OCI-LY7 (cell line): Measurements from ENCODE around the gene SHISA5. TPM values are rescaled to one million over a fixed set of nuclear protein-coding genes. Genes with fewer than 3 reads are reported as not detected.

ENCODE experiments used
- BruUV-seq: library from RNA; stranded (reverse); fragments of 400-500 nt; replicated peaks from 2 replicates; lab custom pipeline; 2021; lab: Mats Ljungman, UMichigan
- CTCF ChIA-PET: fragments of 300-600 bp; sonication (Branson Sonifier 250); formaldehyde crosslinking; loops from one replicate; lab custom pipeline; 2022; ENCODE audit warnings: antibody characterized with exemption; ENCODE audit not compliant: unreplicated experiment; lab: Charles Lee
- POLR2A ChIA-PET: fragments of 300-600 bp; sonication (Branson Sonifier 250); formaldehyde crosslinking; loops from one replicate; lab custom pipeline; 2022; ENCODE audit warnings: antibody characterized with exemption; lab: Charles Lee
- DNase-seq: peaks from one replicate; pipeline ENCODE4 v3.0.0-alpha.2; 2015; ENCODE audit warnings: low spot score
- H2AFZ ChIP-seq: fragments of 200-600 bp; sonication (generic), shearing (Covaris generic); 2 replicates; pipeline ENCODE4 v1.6.1; 2014; ENCODE audit warnings: mild to moderate bottlenecking, antibody characterized with exemption, low read length, moderate library complexity
- H3K27ac ChIP-seq: fragments of 200-600 bp; sonication (generic); 2 replicates; pipeline ENCODE4 v1.5.1; 2014; ENCODE audit warnings: mixed run types, low read depth, mild to moderate bottlenecking, moderate library complexity, low read length, inconsistent platforms; ENCODE audit not compliant: poor library complexity, severe bottlenecking
- H3K36me3 ChIP-seq: fragments of 200-600 bp; sonication (generic); 2 replicates; pipeline ENCODE4 v1.6.1; 2014; ENCODE audit warnings: mild to moderate bottlenecking, antibody characterized with exemption, low read length, moderate library complexity, mixed read lengths; ENCODE audit not compliant: insufficient read depth
- H3K4me1 ChIP-seq: fragments of 200-600 bp; sonication (generic); 2 replicates; pipeline ENCODE4 v1.5.1; 2014; ENCODE audit warnings: mild to moderate bottlenecking, low read length; ENCODE audit not compliant: insufficient read depth, poor library complexity, severe bottlenecking
- H3K4me2 ChIP-seq: fragments of 200-600 bp; sonication (generic); 2 replicates; pipeline ENCODE4 v1.6.1; 2014; ENCODE audit warnings: mild to moderate bottlenecking, low read length
- H3K4me3 ChIP-seq: fragments of 200-600 bp; sonication (generic); 2 replicates; pipeline ENCODE4 v1.5.1; 2014; ENCODE audit warnings: mild to moderate bottlenecking, low read depth, low read length; ENCODE audit not compliant: poor library complexity, severe bottlenecking
- H3K79me2 ChIP-seq: fragments of 200-600 bp; sonication (generic); 2 replicates; pipeline ENCODE4 v1.6.1; 2016; ENCODE audit warnings: low read depth, mild to moderate bottlenecking, low read length, moderate library complexity, mixed read lengths; ENCODE audit not compliant: insufficient read depth
- H3K9me2 ChIP-seq: fragments of 200-600 bp; sonication (generic); 2 replicates; pipeline ENCODE4 v1.6.1; 2016; ENCODE audit warnings: mild to moderate bottlenecking, low read length, mixed read lengths; ENCODE audit not compliant: insufficient read depth
- H3K9me3 ChIP-seq: fragments of 200-600 bp; sonication (generic); 2 replicates; pipeline ENCODE4 v1.6.1; 2014; ENCODE audit warnings: mild to moderate bottlenecking, mixed run types, low read length, mixed read lengths
- H4K20me1 ChIP-seq: fragments of 200-600 bp; sonication (generic); 2 replicates; pipeline ENCODE4 v1.6.1; 2014; ENCODE audit warnings: mild to moderate bottlenecking, antibody characterized with exemption, low read length, moderate library complexity, mixed read lengths; ENCODE audit not compliant: insufficient read depth
- CTCF ChIP-seq: fragments of 200-600 bp; sonication (generic); conservative IDR thresholded peaks from 2 replicates; pipeline ENCODE4 v1.5.1; 2014; ENCODE audit warnings: mild to moderate bottlenecking, antibody characterized with exemption, low read length, moderate library complexity, mixed read lengths
- EZH2phosphoT487 ChIP-seq: fragments of 200-600 bp; sonication (generic); IDR thresholded peaks from 2 replicates; pipeline ENCODE4 v1.6.1; 2018; ENCODE audit warnings: low read depth, borderline replicate concordance, mild to moderate bottlenecking, mixed run types, antibody characterized with exemption, low read length, moderate library complexity, mixed read lengths
- intact Hi-C: fragments of 100-400 bp; cut with micrococcal nuclease; formaldehyde crosslinking; loops from one replicate; pipeline ENCODE4 v1.10.0; 2022; ENCODE audit not compliant: unreplicated experiment
- total RNA-seq, 2 experiments: library from RNA; depleted of rRNA in 1 of 2; stranded (reverse); fragments of >200 nt in 1 of 2; shearing (Covaris generic) in 1 of 2; gene quantifications; 2 replicates each; pipeline ENCODE4 v1.2.3, GENCODE V29; 2014 to 2022

The SHISA5 gene
- total RNA-seq, 2 experiments from 2014 or later = 97.3 to 102 TPM

GRCh38 chr3:48432411-48433371 lies 71.3 kb downstream of the SHISA5 start:
- Histone ChIP-seq H3K4me3 (no peak overlapping the region), H3K79me2 (no peaks in the 10 kb centered on the region), H3K27ac (no peak overlapping the region), H2AFZ (no peak overlapping the region), H4K20me1 (peaks cover 7% of the 10 kb centered on the region; the same call in 1 of the 2 replicates), H3K9me3 (no peaks in the 10 kb centered on the region), H3K36me3 (peaks cover 38% of the 10 kb centered on the region; the same call in 1 of the 2 replicates), H3K4me1 (peaks cover 36% of the 10 kb centered on the region), H3K4me2 (no peak overlapping the region), H3K9me2 (no peaks in the 10 kb centered on the region)
- TF ChIP-seq CTCF (peak; percentile 68), EZH2phosphoT487 (no peak)
- POLR2A ChIA-PET = interaction anchor here (1.2 to 1.4 kb wide), 2 partner anchors 15 to 124 kb away, joined by 3 read pairs; partner anchors contain the start of genes ATRIP and PFKFB4
- intact Hi-C loops = loop anchor here (10.0 kb wide), 1 partner anchor 128 kb away; the partner anchor contains the start of gene NME6
- peak; percentile 21 for DNase-seq
- CTCF ChIA-PET = no interaction called here
- BruUV-seq = TSS peak; percentile 86

- peaks cover 38% of the 10 kb centered on the region; the same call in 1 of the 2 replicates for H3K36me3 ChIP-seq
- POLR2A ChIA-PET = interaction anchor here (1.2 kb wide), 1 partner anchor 125 kb away, joined by 3 read pairs; the partner anchor contains the start of gene PFKFB4
- TF ChIP-seq EZH2phosphoT487 (no peak), CTCF (no peak)
- H3K79me2 ChIP-seq = no peaks in the 10 kb centered on the region
- H3K4me3 ChIP-seq = no peak overlapping the region
- H3K4me2 ChIP-seq = no peak overlapping the region
- no peaks in the 10 kb centered on the region for H3K9me3 ChIP-seq
- H3K4me1 ChIP-seq = peaks cover 24% of the 10 kb centered on the region
- CTCF ChIA-PET = no interaction called here
- no peak overlapping the region for H2AFZ ChIP-seq
- intact Hi-C loops = loop anchor here (10.0 kb wide), 1 partner anchor 127 kb away; the partner anchor contains the start of gene NME6
- H3K27ac ChIP-seq = no peak overlapping the region
- no peak for DNase-seq
- no peaks in the 10 kb centered on the region for H3K9me2 ChIP-seq
- peaks cover 7% of the 10 kb centered on the region; the same call in 1 of the 2 replicates for H4K20me1 ChIP-seq
- BruUV-seq = no TSS peak
Observed at GRCh38 chr3:48431224-48432029, 72.5 kb downstream of the SHISA5 start.
